Transverse colon (tissue), 4 donors: Measurements from ENCODE around the gene PANX2.

Experiments
- POLR2AphosphoS5 ChIP-seq, 3 donors: sonication (generic); formaldehyde crosslinking; IDR thresholded peaks; one replicate each; pipeline ENCODE4 v1.6.1; 2016; ENCODE audit warnings: antibody characterized with exemption in 3 of 3
- TF ChIP-seq, protein P1 (sequence below), 5 experiments: fragments of 200-600 bp in 3 of 5; fragments of 450-650 bp in 2 of 5; sonication (generic) in 3 of 5; IDR thresholded peaks; 1 replicate in 2 of 5; 2 replicates in 3 of 5; pipeline ENCODE4 v1.5.1; 2016 to 2017; ENCODE audit warnings: antibody characterized with exemption in 5 of 5, inconsistent platforms in 3 of 5, mild to moderate bottlenecking in 2 of 5, moderate library complexity in 1 of 5

DNA sequence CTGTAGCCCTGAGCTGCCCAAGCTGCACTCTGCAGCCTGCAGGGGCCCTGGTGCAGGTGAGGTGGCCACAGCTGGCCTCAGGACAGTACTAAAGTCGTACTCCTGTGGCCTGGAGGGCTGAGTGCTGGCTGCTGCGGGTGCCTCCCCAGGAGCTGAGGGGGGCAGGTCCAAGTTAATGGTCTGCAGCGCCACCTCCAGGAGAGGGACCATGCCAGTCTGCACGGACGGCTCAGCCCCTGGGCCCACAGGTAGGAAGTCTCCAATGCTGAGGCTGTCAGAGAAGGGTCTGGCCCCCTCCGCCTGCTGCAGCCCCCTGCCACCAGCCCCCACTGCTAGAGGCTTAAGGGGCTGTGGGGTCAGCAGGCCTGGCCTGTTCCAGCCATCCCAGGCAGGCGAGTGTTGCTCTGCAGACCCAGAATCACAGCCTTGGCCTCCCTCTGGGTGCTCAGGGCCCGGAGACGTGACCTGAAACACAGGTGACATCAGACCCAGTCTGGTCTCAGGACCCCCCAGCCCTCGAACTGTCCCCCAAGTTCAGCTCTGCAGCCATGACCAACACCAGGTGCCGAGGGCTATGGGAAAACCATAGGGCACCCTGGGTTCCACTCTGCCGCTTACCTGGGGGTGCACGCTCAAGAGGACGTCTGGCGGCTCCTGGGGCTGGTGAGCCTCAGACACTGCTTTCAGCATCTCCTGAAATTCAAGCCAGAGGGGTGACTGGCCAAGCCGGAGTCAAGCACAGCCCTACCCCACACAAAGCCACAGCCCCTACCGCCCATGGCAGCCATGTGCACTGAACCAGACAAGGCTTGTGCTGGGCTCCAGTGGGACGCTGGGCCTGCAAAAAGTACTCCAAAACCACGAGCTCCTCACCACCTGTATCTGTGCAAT is 51.1 kb downstream of the PANX2 start:
- TF ChIP-seq, protein P1, sequence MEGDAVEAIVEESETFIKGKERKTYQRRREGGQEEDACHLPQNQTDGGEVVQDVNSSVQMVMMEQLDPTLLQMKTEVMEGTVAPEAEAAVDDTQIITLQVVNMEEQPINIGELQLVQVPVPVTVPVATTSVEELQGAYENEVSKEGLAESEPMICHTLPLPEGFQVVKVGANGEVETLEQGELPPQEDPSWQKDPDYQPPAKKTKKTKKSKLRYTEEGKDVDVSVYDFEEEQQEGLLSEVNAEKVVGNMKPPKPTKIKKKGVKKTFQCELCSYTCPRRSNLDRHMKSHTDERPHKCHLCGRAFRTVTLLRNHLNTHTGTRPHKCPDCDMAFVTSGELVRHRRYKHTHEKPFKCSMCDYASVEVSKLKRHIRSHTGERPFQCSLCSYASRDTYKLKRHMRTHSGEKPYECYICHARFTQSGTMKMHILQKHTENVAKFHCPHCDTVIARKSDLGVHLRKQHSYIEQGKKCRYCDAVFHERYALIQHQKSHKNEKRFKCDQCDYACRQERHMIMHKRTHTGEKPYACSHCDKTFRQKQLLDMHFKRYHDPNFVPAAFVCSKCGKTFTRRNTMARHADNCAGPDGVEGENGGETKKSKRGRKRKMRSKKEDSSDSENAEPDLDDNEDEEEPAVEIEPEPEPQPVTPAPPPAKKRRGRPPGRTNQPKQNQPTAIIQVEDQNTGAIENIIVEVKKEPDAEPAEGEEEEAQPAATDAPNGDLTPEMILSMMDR (IDR thresholded peaks at IDR 0.05), result no peak
- no peak for TF ChIP-seq POLR2AphosphoS5 (IDR thresholded peaks at IDR 0.05)
